ENCODE data around the gene SIPA1L3. TPM values are rescaled to one million over a fixed set of nuclear protein-coding genes. Genes with fewer than 3 reads are reported as not detected.

Gene SIPA1L3
- polyA plus RNA-seq, 1 of the 3 experiments (the other 2 are of a cell fraction), result 11.6 TPM

GRCh38 chr19:38032951-38033350 lies 125.9 kb downstream of the SIPA1L3 start:
- POLR2A ChIA-PET, result no interaction called here
- H3K9ac ChIP-seq, result no peak overlapping the region
- H3K27ac ChIP-seq (ENCODE audit: low read depth in 2 of 2, low read length in 1 of 2), result peak overlapping the region in 1 of 2 experiments; percentile 48; a peak in 1 of 4 replicates

More at GRCh38 chr19:38032951-38033350, 125.9 kb downstream of the SIPA1L3 start:
- Histone ChIP-seq H3K4me3 (ENCODE audit: low read depth in 2 of 2, low read length in 1 of 2) (no peak overlapping the region), H3F3A (replicated peaks; ENCODE audit: insufficient read depth) (peaks cover 19% of the 10 kb centered on the region), H3K79me2 (ENCODE audit: insufficient read depth) (peaks cover 54% of the 10 kb centered on the region; the same call in 1 of the 2 replicates), H2AFZ (ENCODE audit: low read depth) (no peak overlapping the region), H4K20me1 (ENCODE audit: insufficient read depth) (no peaks in the 10 kb centered on the region), H3K36me3 (replicated peaks in 1 of 2; ENCODE audit: control insufficient read depth in 1 of 2, insufficient read depth in 2 of 2, low read length in 1 of 2) (peaks cover 0 to 7% of the 10 kb centered on the region in 2 experiments), H3K9me2 (no peaks in the 10 kb centered on the region), H3K4me1 (ENCODE audit: control insufficient read depth in 1 of 2, insufficient read depth in 2 of 2, low read depth in 1 of 2, low read length in 1 of 2) (peaks cover 8 to 26% of the 10 kb centered on the region in 2 experiments; a peak in 3 of 4 replicates), H3K4me2 (no peak overlapping the region), H3K9me3 (no peaks in the 10 kb centered on the region), H3K27me3 (ENCODE audit: insufficient read depth) (no peaks in the 10 kb centered on the region)
- 91% methylated on average over 5 of the region's 5 CpGs for WGBS (ENCODE audit: low lambda C conversion rate)
- TF ChIP-seq USF1 (IDR thresholded peaks at IDR 0.05; ENCODE audit: borderline replicate concordance, low read depth) (no peak), FOXM1 (IDR thresholded peaks at IDR 0.05; ENCODE audit: low read depth) (no peak), REST (IDR thresholded peaks at IDR 0.05; ENCODE audit: low read depth, low read length) (no peak), SMC3 (IDR thresholded peaks at IDR 0.05; ENCODE audit: low read depth, low read length) (no peak), GATA2 (CRISPR knock-in tag; IDR thresholded peaks at IDR 0.05) (no peak), RFX5 (IDR thresholded peaks at IDR 0.05; ENCODE audit: low read length) (no peak), NFIC (IDR thresholded peaks at IDR 0.05; ENCODE audit: borderline replicate concordance) (no peak), PBX3 (IDR thresholded peaks at IDR 0.05) (no peak), YY1 (IDR thresholded peaks at IDR 0.05; ENCODE audit: low read depth) (no peak), SIN3A (IDR thresholded peaks at IDR 0.05; ENCODE audit: borderline replicate concordance, low read depth, low read length) (no peak), RAD21 (IDR thresholded peaks at IDR 0.05; ENCODE audit: low read length) (no peak), RCOR1 (IDR thresholded peaks at IDR 0.05; ENCODE audit: low read length) (no peak), CTCF (IDR thresholded peaks at IDR 0.05) (no peak), FOSL2 (IDR thresholded peaks at IDR 0.05; ENCODE audit: borderline replicate concordance, low read depth) (no peak), CHD2 (IDR thresholded peaks at IDR 0.05; ENCODE audit: low read length, partially characterized antibody) (no peak)
- CTCF ChIA-PET, result interaction anchor here (0.6 to 1.3 kb wide), 2 partner anchors 109 to 273 kb away, joined by 3 read pairs; no protein-coding TSS in a partner anchor
- DNase-seq, result no peak

All from SK-N-SH (cell line).